Endothelial cell of umbilical vein (primary cell): ENCODE results near the gene TBC1D5. TPM values are rescaled to one million over a fixed set of nuclear protein-coding genes. Genes with fewer than 3 reads are reported as not detected.
"Not testable (repeated sequence)": the region's sequence is repeated elsewhere in the genome, so short reads cannot be mapped to it uniquely, and the experiment has no call there.

ENCODE experiments used
- BruUV-seq: library from RNA; stranded (reverse); fragments of 400-500 nt; replicated peaks from 2 replicates; lab custom pipeline; 2021; lab: Mats Ljungman, UMichigan
- CTCF ChIA-PET: fragments of 300-600, 350-600 bp; sonication (Branson Sonifier 250); formaldehyde crosslinking; loops from one replicate; lab custom pipeline; 2021; ENCODE audit warnings: antibody characterized with exemption, inconsistent platforms; lab: Charles Lee
- POLR2A ChIA-PET: fragments of 300-600, 350-600 bp; sonication (Branson Sonifier 250); formaldehyde crosslinking; loops from one replicate; lab custom pipeline; 2021; ENCODE audit warnings: antibody characterized with exemption, inconsistent platforms; lab: Charles Lee
- DNase-seq: peaks from one replicate; pipeline ENCODE4 v3.0.0-alpha.2; 2011; ENCODE audit warnings: low read depth, low spot score
- FAIRE-seq: peaks from 2 replicates; lab custom pipeline; 2011; peaks lifted over from hg19 to GRCh38; lab: Jason Lieb, UNC
- H2AFZ ChIP-seq: 2 replicates; pipeline ENCODE4 v1.6.0; 2012; ENCODE audit warnings: low read depth, low read length, control low read depth, inconsistent platforms
- H3K27ac ChIP-seq: 2 replicates; pipeline ENCODE4 v1.5.1; 2011; ENCODE audit warnings: low read depth, mild to moderate bottlenecking, control low read depth, low read length, moderate library complexity; ENCODE audit not compliant: insufficient read depth
- H3K27me3 ChIP-seq, 2 experiments: 2 replicates each; pipeline versions ENCODE4 v1.6.0 to v1.6.1; 2011; ENCODE audit warnings: low read length in 2 of 2, mixed read lengths in 1 of 2; ENCODE audit not compliant: control insufficient read depth in 2 of 2, insufficient read depth in 2 of 2
- H3K36me3 ChIP-seq, 2 experiments: 2 replicates in 1 of 2; 3 replicates in 1 of 2; pipeline ENCODE4 v1.5.1; 2011; ENCODE audit warnings: low read length in 2 of 2, mild to moderate bottlenecking in 1 of 2, moderate library complexity in 1 of 2; ENCODE audit not compliant: control insufficient read depth in 2 of 2, insufficient read depth in 2 of 2; ENCODE audit errors: extremely low read depth in 1 of 2
- H3K4me1 ChIP-seq: 3 replicates; pipeline ENCODE4 v1.5.1; 2011; ENCODE audit warnings: mild to moderate bottlenecking, low read length; ENCODE audit not compliant: control insufficient read depth, insufficient read depth; ENCODE audit errors: extremely low read depth
- H3K4me2 ChIP-seq: 2 replicates; pipeline ENCODE4 v1.6.1; 2011; ENCODE audit warnings: low read length, control low read depth, mixed read lengths; ENCODE audit not compliant: insufficient read depth
- H3K4me3 ChIP-seq, 3 experiments: fragments of 200-600 bp in 1 of 3; sonication (generic), shearing (Covaris generic) in 1 of 3; replicated peaks in 1 of 3; 2 replicates each; pipeline ENCODE4 v1.5.1; 2011 to 2016; ENCODE audit warnings: control low read depth in 3 of 3, low read length in 3 of 3, mild to moderate bottlenecking in 2 of 3, inconsistent platforms in 1 of 3, low read depth in 1 of 3, moderate library complexity in 1 of 3; ENCODE audit not compliant: insufficient read depth in 1 of 3
- H3K79me2 ChIP-seq: 2 replicates; pipeline ENCODE4 v1.6.0; 2012; ENCODE audit warnings: low read length, inconsistent platforms; ENCODE audit not compliant: control insufficient read depth, insufficient read depth
- H3K9ac ChIP-seq: replicated peaks from 2 replicates; pipeline ENCODE3; 2011; ENCODE audit warnings: low read length, control low read depth; ENCODE audit not compliant: insufficient read depth; ENCODE audit errors: extremely low read depth
- H3K9me1 ChIP-seq: replicated peaks from 3 replicates; pipeline ENCODE4 v1.6.0; 2011; ENCODE audit warnings: mild to moderate bottlenecking, low read length; ENCODE audit not compliant: control insufficient read depth, insufficient read depth; ENCODE audit errors: extremely low read depth
- H3K9me3 ChIP-seq: replicated peaks from 2 replicates; pipeline ENCODE4 v1.5.1; 2012; ENCODE audit warnings: low read length, inconsistent platforms; ENCODE audit not compliant: control insufficient read depth, insufficient read depth
- H4K20me1 ChIP-seq: replicated peaks from 2 replicates; pipeline ENCODE3; 2011; ENCODE audit warnings: mild to moderate bottlenecking, low read length; ENCODE audit not compliant: control insufficient read depth, insufficient read depth; ENCODE audit errors: extremely low read depth
- dilution Hi-C: fragments of 300-500 bp; cut with MboI; formaldehyde crosslinking; loops from one replicate; pipeline ENCODE4 v1.15.0; 2019; ENCODE audit warnings: low sequenced_read_pairs; ENCODE audit not compliant: extremely low pct_ligation_motif_present
- intact Hi-C: fragments of 100-400 bp; cut with micrococcal nuclease; formaldehyde crosslinking; loops from one replicate; pipeline ENCODE4 v1.10.0; 2022
- polyA plus RNA-seq, 4 experiments: library from polyadenylated mRNA; depleted of rRNA in 3 of 4; stranded (reverse) in 3 of 4; unstranded in 1 of 4; fragments of >200 nt; gene quantifications; 2 replicates each; pipeline versions ENCODE4 v1.2.1 to v1.2.3, GENCODE V29; 2011 to 2012; ENCODE audit warnings: missing spikeins in 1 of 4
- total RNA-seq: library from RNA; stranded (reverse); gene quantifications from 2 replicates; pipeline ENCODE4 v1.2.3, GENCODE V29; 2021

Gene TBC1D5
- total and polyA plus RNA-seq, 2 donors (not counting 3 experiments of a cell fraction or from before 2014, with no cell fraction given), result 17.5 to 44.7 TPM

DNA sequence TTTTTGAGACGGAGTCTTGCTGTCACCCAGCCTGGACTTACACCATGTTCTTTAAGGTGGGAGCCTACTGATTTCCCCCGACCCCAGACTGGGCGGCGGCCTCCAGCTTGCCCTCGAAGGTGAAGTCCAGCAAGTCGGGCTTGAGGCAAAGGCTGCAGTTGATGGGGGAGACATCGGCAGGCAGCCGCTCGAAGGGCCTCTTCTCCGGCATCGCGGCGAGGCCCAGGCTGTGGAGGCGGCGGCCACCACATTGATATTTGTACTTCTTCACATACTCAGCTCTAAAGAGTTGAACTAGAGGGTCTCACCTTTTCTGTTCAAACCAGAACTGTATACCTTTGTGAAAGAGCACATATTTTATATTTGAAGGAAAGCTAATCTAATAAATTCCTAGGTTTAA, 36.4 kb downstream of the TBC1D5 start:
- CTCF ChIA-PET, DNase-seq, H3K4me1 ChIP-seq, H3K27ac ChIP-seq, H3K36me3 ChIP-seq, BruUV-seq, H4K20me1 ChIP-seq, H2AFZ ChIP-seq, dilution Hi-C loops, FAIRE-seq, H3K27me3 ChIP-seq, H3K9me1 ChIP-seq, H3K9ac ChIP-seq, POLR2A ChIA-PET, H3K9me3 ChIP-seq, H3K4me3 ChIP-seq, H3K79me2 ChIP-seq, intact Hi-C loops, H3K4me2 ChIP-seq: not testable (repeated sequence)

DNA sequence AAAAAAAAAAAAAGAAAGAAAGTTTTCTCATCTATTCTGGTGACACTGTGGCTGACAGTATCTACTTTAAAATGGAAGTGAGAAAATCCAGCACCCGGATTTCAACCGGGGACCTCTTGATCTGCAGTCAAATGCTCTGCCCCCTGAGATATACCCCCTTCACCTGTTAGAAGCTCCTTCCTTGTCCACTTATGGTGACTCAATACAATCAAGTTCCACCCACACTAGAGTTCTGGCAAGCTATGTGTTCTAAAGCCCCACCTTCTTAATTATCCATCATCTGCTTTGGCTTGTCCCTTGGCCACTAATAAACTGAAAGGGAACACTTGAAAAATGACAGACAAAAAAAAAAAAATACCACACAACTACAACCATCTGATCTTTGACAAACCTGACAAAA, 42.6 kb downstream of the TBC1D5 start:
- dilution Hi-C loops, H3K4me1 ChIP-seq, H3K4me2 ChIP-seq, H3K4me3 ChIP-seq, H4K20me1 ChIP-seq, POLR2A ChIA-PET, H3K27ac ChIP-seq, DNase-seq, intact Hi-C loops, H3K9ac ChIP-seq, H3K9me1 ChIP-seq, H2AFZ ChIP-seq, FAIRE-seq, H3K27me3 ChIP-seq, CTCF ChIA-PET, BruUV-seq, H3K9me3 ChIP-seq, H3K36me3 ChIP-seq, H3K79me2 ChIP-seq: not testable (repeated sequence)

DNA sequence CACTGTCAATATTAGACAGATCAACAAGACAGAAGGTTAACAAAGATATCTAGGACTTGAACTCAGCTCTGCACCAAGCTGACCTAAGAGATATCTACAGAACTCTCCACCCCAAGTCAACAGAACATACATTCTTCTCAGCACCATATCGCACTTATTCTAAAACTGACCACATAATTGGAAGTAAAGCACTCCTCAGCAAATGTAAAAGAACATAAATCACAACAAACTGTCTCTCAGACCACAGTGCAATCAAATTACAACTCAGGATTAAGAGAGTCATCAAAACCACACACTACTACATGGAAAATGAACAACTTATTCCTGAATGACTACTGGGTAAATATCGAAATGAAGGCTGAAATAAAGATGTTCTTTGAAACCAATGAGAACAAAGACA, 46.8 kb downstream of the TBC1D5 start:
- H3K4me3 ChIP-seq, FAIRE-seq, intact Hi-C loops: not testable (repeated sequence)

DNA sequence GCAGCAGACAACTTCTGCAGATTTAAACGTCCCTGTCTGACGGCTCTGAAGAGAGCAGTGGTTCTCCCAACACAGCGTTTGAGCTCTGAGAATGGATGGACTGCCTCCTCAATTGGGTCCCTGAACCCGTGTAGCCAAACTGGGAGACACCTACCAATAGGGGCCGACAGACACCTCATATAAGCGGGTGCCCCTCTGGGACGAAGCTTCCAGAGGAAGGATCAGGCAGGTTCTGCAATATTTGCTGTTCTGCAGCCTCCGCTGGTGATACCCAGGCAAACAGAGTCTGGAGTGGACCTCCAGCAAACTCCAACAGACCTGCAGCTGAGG, 48.8 kb downstream of the TBC1D5 start:
- H3K4me3 ChIP-seq, H3K27ac ChIP-seq, H3K9ac ChIP-seq, H3K4me2 ChIP-seq, H3K27me3 ChIP-seq, H4K20me1 ChIP-seq, DNase-seq, POLR2A ChIA-PET, BruUV-seq, CTCF ChIA-PET, H3K9me1 ChIP-seq, H3K36me3 ChIP-seq, dilution Hi-C loops, H3K9me3 ChIP-seq, H3K79me2 ChIP-seq, FAIRE-seq, intact Hi-C loops, H2AFZ ChIP-seq, H3K4me1 ChIP-seq: not testable (repeated sequence)

More for the DNA sequence above, 46.8 kb downstream of the TBC1D5 start:
- H3K79me2 ChIP-seq, CTCF ChIA-PET, BruUV-seq, H3K36me3 ChIP-seq, H3K27ac ChIP-seq, H3K9ac ChIP-seq, H3K4me2 ChIP-seq, H3K9me3 ChIP-seq, H3K4me1 ChIP-seq, H3K9me1 ChIP-seq, H4K20me1 ChIP-seq, H3K27me3 ChIP-seq, POLR2A ChIA-PET, dilution Hi-C loops, DNase-seq, H2AFZ ChIP-seq: not testable (repeated sequence)
